Middle frontal gyrus (tissue), 1 donor: ENCODE measurements around the gene CYP1B1.
A peak's percentile ranks its signal among the peaks of the same experiment; 100 is the strongest.
"Not testable (repeated sequence)": the region's sequence is repeated elsewhere in the genome, so short reads cannot be mapped to it uniquely, and the experiment has no call there.

Experiments
- DNase-seq: peaks from one replicate; pipeline ENCODE4 v3.0.0-alpha.2; 2015; ENCODE audit warnings: low spot score; ENCODE audit errors: extremely low spot score

CYP1B1 gene

DNA sequence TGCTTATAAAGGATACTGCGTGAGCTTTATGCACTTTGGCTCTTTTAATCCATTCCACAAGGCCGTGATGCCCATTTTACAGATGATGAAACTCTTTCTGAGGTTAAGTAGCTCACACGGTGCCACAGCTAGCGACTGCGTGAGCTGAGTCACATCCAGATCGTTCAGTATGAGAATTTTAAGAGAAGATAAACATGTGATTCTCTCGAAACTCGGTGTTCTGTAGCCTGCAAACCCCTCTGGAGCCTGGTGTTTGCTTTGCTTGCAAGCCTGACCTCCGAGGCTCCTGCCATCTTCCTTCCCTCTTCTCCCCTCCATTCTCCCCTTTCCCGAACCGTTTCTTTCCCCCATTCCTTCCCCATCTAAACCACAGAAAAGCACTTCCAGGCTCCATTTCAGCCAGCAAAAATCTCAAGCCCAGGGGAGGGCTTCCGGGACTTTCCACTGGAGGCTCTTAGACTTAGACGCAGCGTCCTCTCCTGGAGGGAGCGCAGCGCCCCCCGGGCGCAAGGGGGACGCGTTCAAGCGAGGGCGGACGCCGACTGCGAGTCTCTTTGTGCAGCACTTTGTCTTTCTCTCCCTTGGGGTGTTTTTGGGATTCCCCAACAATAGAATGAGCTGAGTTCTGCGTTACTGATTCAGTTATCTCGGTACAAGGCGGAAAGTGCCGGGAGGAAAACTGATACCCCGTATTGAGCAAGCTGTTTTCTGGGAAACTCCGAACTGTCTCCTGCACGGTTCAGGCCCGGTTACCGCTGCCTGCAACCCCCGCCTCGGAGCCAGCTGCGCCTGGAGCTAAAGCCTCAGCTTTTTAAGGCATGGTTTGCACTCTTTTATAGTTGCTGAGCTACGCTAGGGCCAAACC, 38.0 kb downstream of the CYP1B1 start:
- peak; percentile 4 for DNase-seq

DNA sequence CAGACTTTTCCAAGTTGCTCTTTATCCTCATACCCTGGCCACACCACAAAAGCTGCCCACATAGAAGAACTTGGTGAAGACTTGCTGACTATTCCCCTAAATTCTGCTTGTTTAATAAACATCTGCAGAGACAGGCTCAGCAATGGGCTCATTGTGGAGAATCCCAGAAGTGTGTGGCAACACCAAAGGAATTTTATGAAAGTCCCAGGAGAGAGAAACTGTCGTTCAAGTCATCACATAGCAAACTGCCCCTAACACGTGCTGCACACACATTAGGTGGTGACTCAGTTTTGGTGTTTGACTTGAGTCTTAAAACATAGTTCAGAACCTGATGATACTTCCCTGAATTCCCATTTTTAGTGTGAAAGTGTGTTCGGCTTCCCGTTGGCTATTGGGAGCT, 38.6 kb downstream of the CYP1B1 start:
- no peak for DNase-seq

DNA sequence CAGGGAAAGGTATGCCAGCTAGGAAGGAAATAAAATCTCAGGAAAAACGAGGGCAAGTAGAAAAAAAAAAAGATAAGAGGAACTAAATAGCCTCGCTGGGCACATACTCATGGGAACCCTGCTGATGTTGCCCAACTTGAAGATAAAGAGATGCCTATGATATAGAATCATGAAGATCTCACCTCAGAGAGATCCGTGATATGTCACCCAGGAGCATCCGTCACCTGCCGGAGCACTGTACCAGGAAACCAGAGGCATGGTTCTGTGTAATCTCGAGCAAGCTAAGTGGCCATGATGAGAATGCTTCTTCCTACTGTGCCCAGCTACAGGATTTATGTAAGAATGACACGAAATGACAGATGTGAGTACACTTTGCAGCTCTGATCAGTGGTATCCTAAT, 40.0 kb downstream of the CYP1B1 start:
- no peak for DNase-seq

DNA sequence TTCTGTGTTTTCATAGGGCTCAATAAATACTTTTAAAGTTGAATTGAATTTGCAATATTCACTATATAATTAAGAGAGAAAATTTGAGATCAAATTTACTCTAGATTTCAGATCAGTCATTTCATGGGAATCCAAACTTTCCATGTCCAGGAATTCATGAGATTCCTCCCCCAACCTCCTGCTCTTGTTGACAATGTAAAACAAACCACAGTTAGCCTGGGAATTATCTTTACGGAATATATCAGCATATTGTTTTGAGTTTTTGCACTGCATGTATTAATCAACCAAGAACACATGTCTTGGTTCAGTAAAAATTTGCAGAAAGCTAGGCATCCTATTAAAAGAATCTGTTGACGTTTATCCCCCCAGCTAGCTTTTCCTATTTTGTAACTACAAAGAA, 42.3 kb downstream of the CYP1B1 start:
- no peak for DNase-seq

DNA sequence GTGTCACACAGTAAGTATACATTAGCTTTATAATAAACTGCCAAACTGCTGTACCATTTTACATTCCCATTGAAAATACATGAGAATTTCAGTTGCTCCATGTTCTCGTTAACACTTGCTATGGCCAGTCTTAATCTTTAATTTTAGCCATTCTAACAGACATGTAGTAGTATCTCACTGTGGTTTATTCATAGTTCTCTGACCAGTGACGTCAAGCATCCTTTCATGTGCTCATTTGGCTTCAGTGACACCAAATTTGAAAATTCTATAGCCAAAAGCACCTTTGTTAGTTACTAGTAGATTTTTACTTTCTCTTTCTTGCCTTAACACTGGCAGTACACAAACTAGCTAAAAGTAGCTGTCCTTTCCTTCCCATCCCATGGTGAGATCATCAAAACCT, 43.0 kb downstream of the CYP1B1 start:
- DNase-seq: no peak

DNA sequence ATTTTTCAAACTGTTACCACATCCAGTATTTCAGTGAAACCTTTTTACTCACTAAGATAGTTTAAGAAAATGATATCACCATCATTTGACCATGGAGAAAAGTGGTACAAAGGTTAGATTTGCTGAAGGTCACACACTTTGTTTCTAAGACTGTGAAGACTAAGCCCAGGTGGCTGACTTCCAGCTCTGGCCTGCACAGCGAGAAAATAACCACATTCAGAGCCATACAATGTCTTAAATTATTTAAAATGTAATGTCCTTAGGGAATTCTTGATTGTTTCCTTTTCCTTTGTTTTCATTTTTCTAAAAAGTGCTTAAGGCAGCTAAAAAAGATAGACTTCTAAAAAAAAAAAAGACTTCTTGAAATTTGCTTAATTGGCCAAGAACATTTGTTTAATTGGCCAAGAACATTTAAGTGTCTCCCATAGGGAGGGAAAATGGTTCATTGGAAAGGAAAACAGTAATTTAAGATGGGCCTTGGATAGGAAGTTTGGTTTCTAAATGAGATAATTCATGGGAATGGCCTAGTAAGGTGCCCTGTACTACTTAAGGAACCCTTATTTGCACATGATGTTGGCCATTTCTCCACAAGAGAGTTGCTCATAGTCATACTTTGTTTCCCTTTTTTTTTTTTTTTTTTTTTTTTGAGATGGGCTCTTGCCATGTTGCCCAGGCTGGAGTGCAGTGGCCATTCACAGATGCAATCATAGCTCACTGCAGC, 45.2 kb downstream of the CYP1B1 start:
- DNase-seq: no peak

DNA sequence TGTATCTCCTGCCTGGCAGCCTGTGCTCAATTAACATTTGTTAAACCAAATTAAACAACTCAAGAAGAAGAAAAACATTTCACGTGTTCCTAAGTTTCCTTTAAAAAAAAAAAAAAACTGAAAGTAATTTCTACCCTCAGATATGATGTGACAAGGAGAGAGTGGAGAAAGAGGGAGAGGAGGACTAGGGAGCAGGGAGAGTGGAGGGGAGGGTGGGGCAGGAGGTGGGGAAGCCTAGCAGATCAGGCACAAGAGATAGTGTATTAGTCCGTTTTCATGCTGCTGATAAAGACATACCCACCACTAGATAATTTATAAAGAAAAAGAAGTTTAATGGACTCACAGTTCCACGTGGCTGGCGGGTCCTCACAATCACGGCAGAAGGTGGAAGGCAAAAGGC, 46.4 kb downstream of the CYP1B1 start:
- DNase-seq: no peak

DNA sequence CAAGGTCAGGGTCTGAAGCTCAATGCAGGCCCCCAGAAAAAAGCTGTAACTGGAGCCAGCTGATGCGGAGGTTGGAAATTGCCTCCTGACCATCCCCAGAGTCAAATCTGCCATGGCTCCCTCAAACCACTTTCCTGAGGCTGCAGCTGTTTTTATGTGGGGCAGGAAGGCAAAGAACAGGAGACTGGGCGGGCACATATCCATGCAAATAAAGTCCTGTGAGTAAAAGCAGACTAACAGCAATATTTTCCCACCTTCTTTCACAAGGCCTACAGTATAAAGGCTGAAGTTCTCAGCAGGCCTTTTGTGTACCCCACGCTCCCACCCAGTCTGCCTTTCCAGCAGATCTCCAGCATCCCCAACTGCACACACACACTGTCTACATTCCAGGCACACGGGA, 47.1 kb downstream of the CYP1B1 start:
- DNase-seq: no peak

DNA sequence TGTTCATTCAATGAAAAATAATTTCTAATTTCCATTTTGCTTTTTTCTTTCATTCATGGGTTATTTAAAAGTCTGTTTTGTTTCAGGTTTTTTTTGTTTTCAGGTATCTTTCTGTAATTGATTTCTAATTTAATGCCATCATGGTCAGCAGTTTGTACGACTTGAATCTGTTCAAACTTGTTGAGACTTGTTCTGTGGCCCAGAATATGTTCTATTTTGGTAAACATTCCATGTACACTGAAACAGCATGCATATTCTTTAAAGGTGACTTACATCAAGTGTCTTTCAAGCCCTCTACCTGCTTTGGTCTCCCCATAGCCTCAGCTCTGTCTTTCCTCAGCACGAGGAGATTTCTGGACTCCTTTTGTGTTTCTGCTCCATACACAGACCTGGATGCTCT, 49.1 kb downstream of the CYP1B1 start:
- DNase-seq: no peak

DNA sequence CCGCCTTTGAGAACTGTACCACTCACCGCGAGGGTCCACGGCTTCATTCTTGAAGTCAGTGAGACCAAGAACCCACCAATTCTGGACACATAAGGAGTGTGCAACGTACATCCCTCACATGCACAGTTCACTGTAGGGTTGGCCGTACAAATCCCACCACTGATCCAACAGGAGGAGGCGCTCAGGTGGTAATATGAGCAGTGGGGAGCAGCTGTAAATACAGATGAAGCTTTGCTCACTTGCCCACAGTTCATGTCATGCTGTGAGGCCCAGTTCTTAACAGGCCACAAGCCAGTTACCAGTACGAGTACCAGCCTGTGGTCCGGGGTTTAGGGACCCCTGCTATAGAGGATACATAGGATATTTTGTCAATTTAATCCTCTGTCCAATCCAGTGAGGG, 54.4 kb downstream of the CYP1B1 start:
- DNase-seq: no peak

DNA sequence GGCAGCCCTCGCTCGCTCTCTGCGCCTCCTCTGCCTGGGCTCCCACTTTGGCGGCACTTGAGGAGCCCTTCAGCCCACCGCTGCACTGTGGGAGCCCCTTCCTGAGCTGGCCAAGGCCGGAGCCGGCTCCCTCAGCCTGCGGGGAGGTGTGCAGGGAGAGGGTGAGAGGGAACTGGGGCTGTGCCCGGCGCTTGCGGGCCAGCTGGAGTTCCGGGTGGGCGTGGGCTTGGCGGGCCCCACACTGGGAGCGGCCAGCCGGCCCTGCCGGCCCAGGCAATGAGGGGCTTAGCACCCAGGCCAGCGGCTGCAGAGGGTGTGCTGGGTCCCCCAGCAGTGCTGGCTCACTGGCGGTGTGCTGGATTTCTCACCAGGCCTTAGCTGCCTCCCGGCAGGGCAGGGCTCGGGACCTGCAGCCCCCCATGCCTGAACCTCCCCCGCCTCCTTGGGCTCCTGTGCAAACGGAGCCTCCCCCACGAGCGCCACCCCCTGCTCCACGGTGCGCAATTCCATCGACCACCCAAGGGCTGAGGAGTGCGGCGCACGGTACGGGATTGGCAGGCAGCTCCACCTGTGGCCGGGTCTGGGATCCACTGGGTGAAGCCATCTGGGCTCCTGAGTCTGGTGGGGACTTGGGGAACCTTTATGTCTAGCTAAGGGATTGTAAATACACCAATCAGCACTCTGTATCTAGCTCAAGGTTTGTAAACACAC, 55.4 kb downstream of the CYP1B1 start:
- DNase-seq: not testable (repeated sequence)

DNA sequence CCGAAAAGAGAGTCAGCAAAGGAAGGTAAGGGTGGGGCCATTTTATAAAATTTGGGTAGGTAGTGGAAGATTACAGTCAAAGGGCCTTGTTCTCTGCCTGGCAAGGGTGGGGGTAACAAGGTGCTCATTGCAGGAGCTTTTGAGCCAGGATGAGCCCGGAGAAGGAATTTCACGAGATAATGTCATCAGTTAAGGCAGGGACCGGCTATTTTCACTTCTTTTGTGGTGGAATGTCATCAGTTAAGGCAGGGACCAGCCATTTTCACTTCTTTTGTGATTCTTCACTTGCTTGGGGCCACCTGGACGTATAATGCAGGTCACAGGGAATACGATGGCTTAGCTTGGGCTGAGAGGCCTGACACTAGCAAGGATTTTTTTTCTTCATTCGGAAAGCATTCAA, 58.1 kb downstream of the CYP1B1 start:
- no peak for DNase-seq
